Common myeloid progenitor, CD34-positive (primary cell): ENCODE data around the gene SSNA1.

ENCODE experiments used
- CTCF ChIA-PET: fragments of 350-600 bp; sonication (Branson Sonifier 250); formaldehyde crosslinking; loops from one replicate; lab custom pipeline; 2021; ENCODE audit warnings: antibody characterized with exemption; lab: Charles Lee
- POLR2A ChIA-PET: fragments of 350-600 bp; sonication (Branson Sonifier 250); formaldehyde crosslinking; loops from one replicate; lab custom pipeline; 2021; ENCODE audit warnings: antibody characterized with exemption; lab: Charles Lee
- DNase-seq, 3 donors: peaks; one replicate each; pipeline versions ENCODE4 v3.0.0 to v3.0.0-alpha.2; 2013
- H3K27ac ChIP-seq, 2 experiments: 1 replicate in 1 of 2; 2 replicates in 1 of 2; pipeline ENCODE4 v1.7.0; 2013; ENCODE audit warnings: inconsistent platforms in 2 of 2, low read length in 2 of 2, mild to moderate bottlenecking in 2 of 2, low read depth in 1 of 2, moderate library complexity in 1 of 2; ENCODE audit not compliant: severe bottlenecking in 2 of 2, insufficient read depth in 1 of 2, poor library complexity in 1 of 2
- H3K27me3 ChIP-seq, 5 experiments: replicated peaks in 2 of 5; 1 replicate in 3 of 5; 2 replicates in 2 of 5; pipeline versions ENCODE4 v1.6.1 to v1.7.0; 2013; ENCODE audit warnings: low read length in 4 of 5, mild to moderate bottlenecking in 2 of 5, moderate library complexity in 2 of 5, inconsistent platforms in 1 of 5; ENCODE audit not compliant: insufficient read depth in 5 of 5, control insufficient read depth in 4 of 5
- H3K36me3 ChIP-seq, 4 experiments: 1 replicate in 2 of 4; 2 replicates in 2 of 4; pipeline versions ENCODE4 v1.6.1 to v1.7.0; 2013; ENCODE audit warnings: low read length in 3 of 4, control low read depth in 1 of 4, mild to moderate bottlenecking in 1 of 4; ENCODE audit not compliant: control insufficient read depth in 4 of 4, insufficient read depth in 4 of 4
- H3K4me1 ChIP-seq, 4 experiments: 1 replicate in 3 of 4; 2 replicates in 1 of 4; pipeline versions ENCODE4 v1.6.1 to v1.7.1; 2013; ENCODE audit warnings: low read length in 3 of 4, mild to moderate bottlenecking in 3 of 4, control low read depth in 1 of 4, inconsistent platforms in 1 of 4, moderate library complexity in 1 of 4; ENCODE audit not compliant: control insufficient read depth in 4 of 4, insufficient read depth in 4 of 4; ENCODE audit errors: control extremely low read depth in 1 of 4
- H3K4me3 ChIP-seq, 7 experiments: 1 replicate in 4 of 7; 2 replicates in 3 of 7; pipeline versions ENCODE4 v1.5.1 to v1.7.0; 2013; ENCODE audit warnings: mild to moderate bottlenecking in 7 of 7, low read length in 6 of 7, moderate library complexity in 6 of 7, inconsistent platforms in 2 of 7, low read depth in 2 of 7, control low read depth in 1 of 7; ENCODE audit not compliant: insufficient read depth in 4 of 7, control insufficient read depth in 1 of 7; ENCODE audit errors: extremely low read depth in 1 of 7
- H3K9me3 ChIP-seq, 5 experiments: 1 replicate in 4 of 5; 2 replicates in 1 of 5; pipeline versions ENCODE4 v1.6.1 to v1.7.1; 2013; ENCODE audit warnings: low read length in 4 of 5, mild to moderate bottlenecking in 2 of 5, inconsistent platforms in 1 of 5, low read depth in 1 of 5, moderate library complexity in 1 of 5; ENCODE audit not compliant: control insufficient read depth in 4 of 5, insufficient read depth in 2 of 5; ENCODE audit errors: control extremely low read depth in 1 of 5
- WGBS: methylation state at CpG from one replicate; pipeline ENCODE4 v1.1.5; 2013; ENCODE audit not compliant: insufficient coverage; 5-methylcytosine and 5-hydroxymethylcytosine counted together

SSNA1 gene

GRCh38 chr9:137141976-137142936 lies 46.2 kb upstream of the SSNA1 start:
- H3K27me3 ChIP-seq = peaks cover 0 to 84% (median 27%) of the 10 kb centered on the region in 5 experiments
- WGBS = 89% methylated on average over 21 of the region's 24 CpGs
- no peaks in the 10 kb centered on the region for H3K9me3 ChIP-seq
- CTCF ChIA-PET = interaction anchor here (1.3 kb wide), 1 partner anchor 9 kb away, joined by 3 read pairs; no protein-coding TSS in a partner anchor
- no peak overlapping the region for H3K4me3 ChIP-seq
- H3K27ac ChIP-seq = no peak overlapping the region
- no peaks in the 10 kb centered on the region for H3K36me3 ChIP-seq
- POLR2A ChIA-PET = no interaction called here
- peaks cover 0 to 15% (median 7%) of the 10 kb centered on the region in 4 experiments for H3K4me1 ChIP-seq
- DNase-seq = no peak

- 58% methylated on average over 3 of the region's 4 CpGs for WGBS
- Histone ChIP-seq H3K36me3 (no peaks in the 10 kb centered on the region), H3K9me3 (no peaks in the 10 kb centered on the region), H3K27me3 (peaks cover 0 to 82% (median 22%) of the 10 kb centered on the region in 5 experiments), H3K27ac (no peak overlapping the region), H3K4me1 (peaks cover 0 to 9% (median 6%) of the 10 kb centered on the region in 4 experiments), H3K4me3 (no peak overlapping the region)
- no peak for DNase-seq
- ChIA-PET CTCF (interaction anchor here (1.5 kb wide), 1 partner anchor 14 kb away, joined by 3 read pairs; no protein-coding TSS in a partner anchor), POLR2A (no interaction called here)
Observed at GRCh38 chr9:137143459-137143858, 45.0 kb upstream of the SSNA1 start.

GRCh38 chr9:137145731-137146526 lies 42.5 kb upstream of the SSNA1 start:
- Histone ChIP-seq H3K36me3 (no peaks in the 10 kb centered on the region), H3K4me1 (no peaks in the 10 kb centered on the region), H3K27me3 (peaks cover 0 to 68% (median 12%) of the 10 kb centered on the region in 5 experiments), H3K27ac (no peak overlapping the region), H3K4me3 (no peak overlapping the region), H3K9me3 (no peaks in the 10 kb centered on the region)
- POLR2A ChIA-PET = interaction anchor here (0.5 kb wide), 1 partner anchor 115 kb away, joined by 3 read pairs; no protein-coding TSS in a partner anchor
- no peak for DNase-seq
- 56% methylated on average over 46 of the region's 49 CpGs for WGBS
- CTCF ChIA-PET = no interaction called here

- no peak for DNase-seq
- Histone ChIP-seq H3K36me3 (no peaks in the 10 kb centered on the region), H3K4me3 (no peak overlapping the region), H3K27ac (no peak overlapping the region), H3K27me3 (peaks cover 0 to 62% (median 8%) of the 10 kb centered on the region in 5 experiments), H3K9me3 (no peaks in the 10 kb centered on the region), H3K4me1 (no peaks in the 10 kb centered on the region)
- 69% methylated on average over 6 of the region's 9 CpGs for WGBS
- CTCF ChIA-PET = no interaction called here
- POLR2A ChIA-PET = no interaction called here
Observed at GRCh38 chr9:137146527-137146918, 42.0 kb upstream of the SSNA1 start.

- ChIA-PET POLR2A (no interaction called here), CTCF (no interaction called here)
- WGBS = 89% methylated on average over 20 of the region's 26 CpGs
Observed at GRCh38 chr9:137147091-137147792, 41.2 kb upstream of the SSNA1 start.

GRCh38 chr9:137147793-137148160 lies 40.7 kb upstream of the SSNA1 start:
- no peak for DNase-seq
- no peaks in the 10 kb centered on the region for H3K36me3 ChIP-seq
- H3K27me3 ChIP-seq = peaks cover 0 to 50% (median 4%) of the 10 kb centered on the region in 5 experiments
- WGBS = 45% methylated on average over 13 of the region's 24 CpGs
- no peaks in the 10 kb centered on the region for H3K9me3 ChIP-seq
- CTCF ChIA-PET = no interaction called here
- POLR2A ChIA-PET = no interaction called here
- no peaks in the 10 kb centered on the region for H3K4me1 ChIP-seq
- no peak overlapping the region for H3K4me3 ChIP-seq
- H3K27ac ChIP-seq = no peak overlapping the region

More at GRCh38 chr9:137147091-137147792, 41.2 kb upstream of the SSNA1 start:
- no peaks in the 10 kb centered on the region for H3K4me1 ChIP-seq
- H3K27me3 ChIP-seq = peaks cover 0 to 55% (median 4%) of the 10 kb centered on the region in 5 experiments
- DNase-seq = no peak
- no peak overlapping the region for H3K4me3 ChIP-seq
- H3K9me3 ChIP-seq = no peaks in the 10 kb centered on the region
- H3K27ac ChIP-seq = no peak overlapping the region
- H3K36me3 ChIP-seq = no peaks in the 10 kb centered on the region
